ENCODE results near the gene CMSS1. TPM values are rescaled to one million over a fixed set of nuclear protein-coding genes. Genes with fewer than 3 reads are reported as not detected.

CMSS1 gene
- polyA plus RNA-seq, 1 of the 3 experiments (the other 2 are of a cell fraction), result 9.1 TPM

DNA sequence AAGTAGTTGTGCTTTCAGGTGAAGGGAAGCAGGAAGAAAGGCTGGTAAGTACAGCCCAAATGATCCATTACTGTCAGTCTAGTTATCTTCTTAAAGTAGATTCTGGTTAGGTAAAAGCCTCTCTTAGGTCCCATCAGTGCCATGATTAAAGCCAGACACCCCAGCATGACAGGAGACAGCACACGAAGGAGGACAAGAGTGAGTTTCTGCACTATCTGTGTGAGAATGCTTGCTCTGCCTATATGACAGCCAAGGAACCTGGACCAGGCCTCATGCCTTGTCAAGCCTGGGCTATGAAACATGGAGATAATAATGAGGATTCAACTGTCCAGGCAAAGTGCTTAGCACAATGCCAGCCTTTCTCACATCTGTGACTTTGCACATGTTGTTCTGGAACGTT is 310.1 kb downstream of the CMSS1 start:
- no peaks in the 10 kb centered on the region for H3K9me2 ChIP-seq
- H3K27ac ChIP-seq (ENCODE audit: low read depth in 2 of 2, low read length in 1 of 2), result peak overlapping the region in 1 of 2 experiments; percentile 50; a peak in 1 of 4 replicates
- H3K4me3 ChIP-seq (ENCODE audit: low read depth in 2 of 2, low read length in 1 of 2), result no peak overlapping the region
- TF ChIP-seq EP300 (IDR thresholded peaks at IDR 0.05; ENCODE audit: borderline replicate concordance in 1 of 2, low read depth in 1 of 2, low read length in 1 of 2) (no peak), EZH2phosphoT487 (IDR thresholded peaks at IDR 0.05; ENCODE audit: borderline replicate concordance, low read depth) (no peak)
- H4K20me1 ChIP-seq (ENCODE audit: insufficient read depth), result no peaks in the 10 kb centered on the region
- no peaks in the 10 kb centered on the region for H3K36me3 ChIP-seq (replicated peaks in 1 of 2; ENCODE audit: control insufficient read depth in 1 of 2, insufficient read depth in 2 of 2, low read length in 1 of 2)
- ChIA-PET POLR2A (no interaction called here), CTCF (interaction anchor here (1.0 to 1.2 kb wide), 3 partner anchors 37 to 126 kb away, joined by 3 to 4 read pairs (median 3); no protein-coding TSS in a partner anchor)
- no peak for DNase-seq
- H3K9ac ChIP-seq, result no peak overlapping the region
- no peaks in the 10 kb centered on the region for H3K79me2 ChIP-seq (ENCODE audit: insufficient read depth)
- H2AFZ ChIP-seq (ENCODE audit: low read depth), result no peak overlapping the region
- H3K27me3 ChIP-seq (ENCODE audit: insufficient read depth), result no peaks in the 10 kb centered on the region
- no peaks in the 10 kb centered on the region for H3K9me3 ChIP-seq
- no peak overlapping the region for H3K4me2 ChIP-seq
- H3F3A ChIP-seq (replicated peaks; ENCODE audit: insufficient read depth), result no peaks in the 10 kb centered on the region
- H3K4me1 ChIP-seq (ENCODE audit: control insufficient read depth in 1 of 2, insufficient read depth in 2 of 2, low read depth in 1 of 2, low read length in 1 of 2), result peaks cover 0 to 25% of the 10 kb centered on the region in 2 experiments; a peak in 2 of 4 replicates
- 73% methylated on average over 2 of the region's 2 CpGs for WGBS (ENCODE audit: low lambda C conversion rate)

DNA sequence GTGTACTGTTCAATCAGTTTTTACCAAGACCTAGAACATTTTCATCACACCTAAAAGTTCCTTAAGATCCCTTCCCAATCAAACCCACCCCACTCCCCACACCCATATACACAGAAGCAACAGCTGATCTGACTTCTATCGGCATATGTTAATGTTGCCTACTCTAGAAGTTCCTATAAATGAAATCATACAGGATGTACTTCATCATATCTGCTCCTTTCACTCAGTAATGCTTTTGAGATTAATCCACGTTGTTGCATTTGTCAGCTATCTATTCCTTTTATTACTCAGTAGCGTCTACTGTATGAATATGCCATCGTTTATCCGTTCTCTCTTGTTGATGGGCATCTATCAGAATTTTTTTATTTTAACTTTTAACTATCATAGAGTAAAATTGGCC is 310.9 kb downstream of the CMSS1 start:
- no peaks in the 10 kb centered on the region for H3K9me2 ChIP-seq
- H2AFZ ChIP-seq (ENCODE audit: low read depth), result no peak overlapping the region
- no peak for DNase-seq
- H3K27ac ChIP-seq (ENCODE audit: low read depth in 2 of 2, low read length in 1 of 2), result no peak overlapping the region
- CTCF ChIA-PET, result interaction anchor here (1.0 to 1.2 kb wide), 4 partner anchors 14 to 125 kb away, joined by 3 to 4 read pairs (median 4); partner anchors contain the start of gene FILIP1L
- H3K9ac ChIP-seq, result no peak overlapping the region
- POLR2A ChIA-PET, result no interaction called here
- peaks cover 0 to 25% of the 10 kb centered on the region in 2 experiments; a peak in 2 of 4 replicates for H3K4me1 ChIP-seq (ENCODE audit: control insufficient read depth in 1 of 2, insufficient read depth in 2 of 2, low read depth in 1 of 2, low read length in 1 of 2)
- no peaks in the 10 kb centered on the region for H3K79me2 ChIP-seq (ENCODE audit: insufficient read depth)
- no peak overlapping the region for H3K4me2 ChIP-seq
- no peak for TF ChIP-seq EZH2phosphoT487 (IDR thresholded peaks at IDR 0.05; ENCODE audit: borderline replicate concordance, low read depth)
- TF ChIP-seq YY1 (IDR thresholded peaks at IDR 0.05; ENCODE audit: low read depth), result no peak
- TF ChIP-seq MEF2A (IDR thresholded peaks at IDR 0.05; ENCODE audit: borderline replicate concordance, low read depth), result no peak
- TF ChIP-seq, protein P1, sequence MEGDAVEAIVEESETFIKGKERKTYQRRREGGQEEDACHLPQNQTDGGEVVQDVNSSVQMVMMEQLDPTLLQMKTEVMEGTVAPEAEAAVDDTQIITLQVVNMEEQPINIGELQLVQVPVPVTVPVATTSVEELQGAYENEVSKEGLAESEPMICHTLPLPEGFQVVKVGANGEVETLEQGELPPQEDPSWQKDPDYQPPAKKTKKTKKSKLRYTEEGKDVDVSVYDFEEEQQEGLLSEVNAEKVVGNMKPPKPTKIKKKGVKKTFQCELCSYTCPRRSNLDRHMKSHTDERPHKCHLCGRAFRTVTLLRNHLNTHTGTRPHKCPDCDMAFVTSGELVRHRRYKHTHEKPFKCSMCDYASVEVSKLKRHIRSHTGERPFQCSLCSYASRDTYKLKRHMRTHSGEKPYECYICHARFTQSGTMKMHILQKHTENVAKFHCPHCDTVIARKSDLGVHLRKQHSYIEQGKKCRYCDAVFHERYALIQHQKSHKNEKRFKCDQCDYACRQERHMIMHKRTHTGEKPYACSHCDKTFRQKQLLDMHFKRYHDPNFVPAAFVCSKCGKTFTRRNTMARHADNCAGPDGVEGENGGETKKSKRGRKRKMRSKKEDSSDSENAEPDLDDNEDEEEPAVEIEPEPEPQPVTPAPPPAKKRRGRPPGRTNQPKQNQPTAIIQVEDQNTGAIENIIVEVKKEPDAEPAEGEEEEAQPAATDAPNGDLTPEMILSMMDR (IDR thresholded peaks at IDR 0.05), result no peak
- TF ChIP-seq, protein P2, sequence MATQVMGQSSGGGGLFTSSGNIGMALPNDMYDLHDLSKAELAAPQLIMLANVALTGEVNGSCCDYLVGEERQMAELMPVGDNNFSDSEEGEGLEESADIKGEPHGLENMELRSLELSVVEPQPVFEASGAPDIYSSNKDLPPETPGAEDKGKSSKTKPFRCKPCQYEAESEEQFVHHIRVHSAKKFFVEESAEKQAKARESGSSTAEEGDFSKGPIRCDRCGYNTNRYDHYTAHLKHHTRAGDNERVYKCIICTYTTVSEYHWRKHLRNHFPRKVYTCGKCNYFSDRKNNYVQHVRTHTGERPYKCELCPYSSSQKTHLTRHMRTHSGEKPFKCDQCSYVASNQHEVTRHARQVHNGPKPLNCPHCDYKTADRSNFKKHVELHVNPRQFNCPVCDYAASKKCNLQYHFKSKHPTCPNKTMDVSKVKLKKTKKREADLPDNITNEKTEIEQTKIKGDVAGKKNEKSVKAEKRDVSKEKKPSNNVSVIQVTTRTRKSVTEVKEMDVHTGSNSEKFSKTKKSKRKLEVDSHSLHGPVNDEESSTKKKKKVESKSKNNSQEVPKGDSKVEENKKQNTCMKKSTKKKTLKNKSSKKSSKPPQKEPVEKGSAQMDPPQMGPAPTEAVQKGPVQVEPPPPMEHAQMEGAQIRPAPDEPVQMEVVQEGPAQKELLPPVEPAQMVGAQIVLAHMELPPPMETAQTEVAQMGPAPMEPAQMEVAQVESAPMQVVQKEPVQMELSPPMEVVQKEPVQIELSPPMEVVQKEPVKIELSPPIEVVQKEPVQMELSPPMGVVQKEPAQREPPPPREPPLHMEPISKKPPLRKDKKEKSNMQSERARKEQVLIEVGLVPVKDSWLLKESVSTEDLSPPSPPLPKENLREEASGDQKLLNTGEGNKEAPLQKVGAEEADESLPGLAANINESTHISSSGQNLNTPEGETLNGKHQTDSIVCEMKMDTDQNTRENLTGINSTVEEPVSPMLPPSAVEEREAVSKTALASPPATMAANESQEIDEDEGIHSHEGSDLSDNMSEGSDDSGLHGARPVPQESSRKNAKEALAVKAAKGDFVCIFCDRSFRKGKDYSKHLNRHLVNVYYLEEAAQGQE (IDR thresholded peaks at IDR 0.05; ENCODE audit: low read depth, low read length), result no peak
- TF ChIP-seq TAF1 (IDR thresholded peaks at IDR 0.05; ENCODE audit: borderline replicate concordance, low read depth, low read length), result no peak
- TF ChIP-seq EP300 (IDR thresholded peaks at IDR 0.05; ENCODE audit: borderline replicate concordance in 1 of 2, low read depth in 1 of 2, low read length in 1 of 2), result no peak
- TF ChIP-seq, protein P3, sequence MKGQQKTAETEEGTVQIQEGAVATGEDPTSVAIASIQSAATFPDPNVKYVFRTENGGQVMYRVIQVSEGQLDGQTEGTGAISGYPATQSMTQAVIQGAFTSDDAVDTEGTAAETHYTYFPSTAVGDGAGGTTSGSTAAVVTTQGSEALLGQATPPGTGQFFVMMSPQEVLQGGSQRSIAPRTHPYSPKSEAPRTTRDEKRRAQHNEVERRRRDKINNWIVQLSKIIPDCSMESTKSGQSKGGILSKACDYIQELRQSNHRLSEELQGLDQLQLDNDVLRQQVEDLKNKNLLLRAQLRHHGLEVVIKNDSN (IDR thresholded peaks at IDR 0.05; ENCODE audit: borderline replicate concordance, low read depth), result no peak
- TF ChIP-seq FOSL2 (IDR thresholded peaks at IDR 0.05; ENCODE audit: borderline replicate concordance, low read depth), result no peak
- TF ChIP-seq NFIC (IDR thresholded peaks at IDR 0.05; ENCODE audit: borderline replicate concordance), result no peak
- TF ChIP-seq RAD21 (IDR thresholded peaks at IDR 0.05; ENCODE audit: low read length), result no peak
- TF ChIP-seq GATA2 (CRISPR knock-in tag; IDR thresholded peaks at IDR 0.05), result no peak
- no peak for TF ChIP-seq MXI1 (IDR thresholded peaks at IDR 0.05; ENCODE audit: low read depth, low read length)
- TF ChIP-seq, protein P4, sequence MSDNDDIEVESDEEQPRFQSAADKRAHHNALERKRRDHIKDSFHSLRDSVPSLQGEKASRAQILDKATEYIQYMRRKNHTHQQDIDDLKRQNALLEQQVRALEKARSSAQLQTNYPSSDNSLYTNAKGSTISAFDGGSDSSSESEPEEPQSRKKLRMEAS (IDR thresholded peaks at IDR 0.05; ENCODE audit: low read depth), result no peak
- TF ChIP-seq POLR2AphosphoS5 (IDR thresholded peaks at IDR 0.05; ENCODE audit: low read depth, low read length), result no peak
- H3F3A ChIP-seq (replicated peaks; ENCODE audit: insufficient read depth), result no peaks in the 10 kb centered on the region
- no peaks in the 10 kb centered on the region for H3K9me3 ChIP-seq
- WGBS (ENCODE audit: low lambda C conversion rate), result 94% methylated on average over 5 of the region's 5 CpGs
- H3K4me3 ChIP-seq (ENCODE audit: low read depth in 2 of 2, low read length in 1 of 2), result no peak overlapping the region
- H3K27me3 ChIP-seq (ENCODE audit: insufficient read depth), result no peaks in the 10 kb centered on the region
- no peaks in the 10 kb centered on the region for H3K36me3 ChIP-seq (replicated peaks in 1 of 2; ENCODE audit: control insufficient read depth in 1 of 2, insufficient read depth in 2 of 2, low read length in 1 of 2)
- no peaks in the 10 kb centered on the region for H4K20me1 ChIP-seq (ENCODE audit: insufficient read depth)

Measured in SK-N-SH (cell line).